HepG2 (cell line): Measurements from ENCODE around the gene CCNJL. TPM values are rescaled to one million over a fixed set of nuclear protein-coding genes. Genes with fewer than 3 reads are reported as not detected.

ENCODE experiments used
- FLYWCH1 ChIP-seq: sonication (generic); formaldehyde crosslinking; IDR thresholded peaks from 2 replicates; pipeline ENCODE4 v1.8.1; 2023; ENCODE audit warnings: mild to moderate bottlenecking, missing genetic modification reagents
- ISL2 ChIP-seq: sonication (generic); formaldehyde crosslinking; IDR thresholded peaks from 2 replicates; pipeline ENCODE4 v1.5.0; 2020; ENCODE audit warnings: missing genetic modification reagents
- KIAA2018 ChIP-seq: sonication (generic); formaldehyde crosslinking; IDR thresholded peaks from 2 replicates; pipeline ENCODE4 v1.5.0; 2020; ENCODE audit warnings: mild to moderate bottlenecking, missing genetic modification reagents, borderline replicate concordance
- TBX2 ChIP-seq: sonication (generic); formaldehyde crosslinking; IDR thresholded peaks from 2 replicates; pipeline ENCODE4 v1.5.0; 2020; ENCODE audit warnings: missing genetic modification reagents, mild to moderate bottlenecking, borderline replicate concordance
- U2AF2 ChIP-seq: fragments of 200-400 bp; formaldehyde crosslinking; IDR thresholded peaks from 2 replicates; pipeline ENCODE4 v1.6.1; 2017; ENCODE audit warnings: low read depth, mild to moderate bottlenecking, low read length
- ZNF709 ChIP-seq: sonication (generic); formaldehyde crosslinking; IDR thresholded peaks from 2 replicates; pipeline ENCODE4 v1.5.0; 2020; ENCODE audit warnings: mild to moderate bottlenecking, missing genetic modification reagents
- ZSCAN31 ChIP-seq: sonication (generic); formaldehyde crosslinking; IDR thresholded peaks from 2 replicates; pipeline ENCODE4 v1.5.0; 2020; ENCODE audit warnings: low read depth, mild to moderate bottlenecking, missing genetic modification reagents
- polyA plus RNA-seq, 8 experiments: library from polyadenylated mRNA; depleted of rRNA in 3 of 8; stranded (reverse) in 7 of 8; unstranded in 1 of 8; fragments of >200 nt; fragmentation: Illumina TruSeq in 4 of 8; extraction: Trizol in 4 of 8; gene quantifications; 2 replicates each; pipeline versions ENCODE4 v1.2.1 to v1.2.3, GENCODE V29; 2011 to 2016; ENCODE audit warnings: low read depth in 4 of 8, missing spikeins in 1 of 8, mixed read lengths in 1 of 8; ENCODE audit not compliant: insufficient read depth in 1 of 8
- total RNA-seq, 5 experiments: library from RNA; depleted of rRNA; stranded (reverse); fragments of >200 nt; fragmentation: Illumina TruSeq; extraction: Trizol; gene quantifications; 2 replicates each; pipeline ENCODE4 v1.2.3, GENCODE V29; 2016; ENCODE audit warnings: low read depth in 1 of 5
- TF ChIP-seq, protein P1 (sequence below): IDR thresholded peaks from 2 replicates; pipeline ENCODE4 v1.6.1; 2012; ENCODE audit warnings: low read length, improper control_type of control experiment
- TF ChIP-seq, protein P2 (sequence below): sonication (generic); formaldehyde crosslinking; conservative IDR thresholded peaks from 2 replicates; pipeline ENCODE4 v1.4.0; 2020; ENCODE audit warnings: missing genetic modification reagents

CCNJL gene
- total and polyA plus RNA-seq, 2 of the 13 experiments (the other 11 are each of a cell fraction or from before 2014, with no cell fraction given), result 1.6 to 4.4 TPM

DNA sequence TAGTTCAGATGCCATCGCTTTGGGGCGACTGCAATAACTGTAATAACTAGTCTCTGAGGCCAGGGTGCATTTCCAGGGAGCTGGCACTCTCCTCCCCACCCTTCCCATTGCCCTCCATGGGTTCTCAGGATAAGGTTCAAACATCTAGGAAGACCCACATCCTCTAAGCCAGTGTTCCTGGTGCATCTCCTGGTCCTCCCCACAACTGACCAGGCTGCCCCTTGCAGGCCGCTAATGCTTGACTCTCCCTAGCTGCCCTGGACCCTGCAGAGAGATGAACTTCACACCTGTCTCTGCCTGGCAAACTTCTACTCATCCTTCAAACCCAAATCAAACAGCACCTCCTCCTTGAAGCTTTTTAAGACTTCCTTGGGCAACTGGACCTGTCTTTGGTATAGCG is 15.9 kb downstream of the CCNJL start (continued):
- TF ChIP-seq KIAA2018 (no peak), U2AF2 (no peak), FLYWCH1 (no peak), ISL2 (CRISPR knock-in tag) (no peak), TBX2 (CRISPR knock-in tag) (no peak), ZNF709 (no peak), ZSCAN31 (CRISPR knock-in tag) (no peak)
- TF ChIP-seq, protein P1, sequence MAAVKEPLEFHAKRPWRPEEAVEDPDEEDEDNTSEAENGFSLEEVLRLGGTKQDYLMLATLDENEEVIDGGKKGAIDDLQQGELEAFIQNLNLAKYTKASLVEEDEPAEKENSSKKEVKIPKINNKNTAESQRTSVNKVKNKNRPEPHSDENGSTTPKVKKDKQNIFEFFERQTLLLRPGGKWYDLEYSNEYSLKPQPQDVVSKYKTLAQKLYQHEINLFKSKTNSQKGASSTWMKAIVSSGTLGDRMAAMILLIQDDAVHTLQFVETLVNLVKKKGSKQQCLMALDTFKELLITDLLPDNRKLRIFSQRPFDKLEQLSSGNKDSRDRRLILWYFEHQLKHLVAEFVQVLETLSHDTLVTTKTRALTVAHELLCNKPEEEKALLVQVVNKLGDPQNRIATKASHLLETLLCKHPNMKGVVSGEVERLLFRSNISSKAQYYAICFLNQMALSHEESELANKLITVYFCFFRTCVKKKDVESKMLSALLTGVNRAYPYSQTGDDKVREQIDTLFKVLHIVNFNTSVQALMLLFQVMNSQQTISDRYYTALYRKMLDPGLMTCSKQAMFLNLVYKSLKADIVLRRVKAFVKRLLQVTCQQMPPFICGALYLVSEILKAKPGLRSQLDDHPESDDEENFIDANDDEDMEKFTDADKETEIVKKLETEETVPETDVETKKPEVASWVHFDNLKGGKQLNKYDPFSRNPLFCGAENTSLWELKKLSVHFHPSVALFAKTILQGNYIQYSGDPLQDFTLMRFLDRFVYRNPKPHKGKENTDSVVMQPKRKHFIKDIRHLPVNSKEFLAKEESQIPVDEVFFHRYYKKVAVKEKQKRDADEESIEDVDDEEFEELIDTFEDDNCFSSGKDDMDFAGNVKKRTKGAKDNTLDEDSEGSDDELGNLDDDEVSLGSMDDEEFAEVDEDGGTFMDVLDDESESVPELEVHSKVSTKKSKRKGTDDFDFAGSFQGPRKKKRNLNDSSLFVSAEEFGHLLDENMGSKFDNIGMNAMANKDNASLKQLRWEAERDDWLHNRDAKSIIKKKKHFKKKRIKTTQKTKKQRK, result no peak
- TF ChIP-seq, protein P2, sequence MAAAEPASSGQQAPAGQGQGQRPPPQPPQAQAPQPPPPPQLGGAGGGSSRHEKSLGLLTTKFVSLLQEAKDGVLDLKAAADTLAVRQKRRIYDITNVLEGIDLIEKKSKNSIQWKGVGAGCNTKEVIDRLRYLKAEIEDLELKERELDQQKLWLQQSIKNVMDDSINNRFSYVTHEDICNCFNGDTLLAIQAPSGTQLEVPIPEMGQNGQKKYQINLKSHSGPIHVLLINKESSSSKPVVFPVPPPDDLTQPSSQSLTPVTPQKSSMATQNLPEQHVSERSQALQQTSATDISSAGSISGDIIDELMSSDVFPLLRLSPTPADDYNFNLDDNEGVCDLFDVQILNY (CRISPR knock-in tag), result no peak
